Cardiac fibroblast (primary cell): ENCODE measurements around the gene CACNA2D3.

ENCODE experiments used
- DNase-seq, 2 donors: peaks; one replicate each; pipeline versions ENCODE4 v3.0.0 to v3.0.0-alpha.2; 2010; ENCODE audit warnings: low read depth in 2 of 2
- H3K4me3 ChIP-seq, 2 donors: replicated peaks in 1 of 2; 1 replicate in 1 of 2; 2 replicates in 1 of 2; pipeline ENCODE4 v1.5.1; 2011; ENCODE audit warnings: low read depth in 2 of 2, low read length in 2 of 2, mild to moderate bottlenecking in 2 of 2, moderate library complexity in 1 of 2
- CTCF ChIP-seq: IDR thresholded peaks from one replicate; pipeline ENCODE4 v1.5.1; 2011; ENCODE audit warnings: low read depth, mild to moderate bottlenecking, low read length, inconsistent platforms

Gene CACNA2D3

GRCh38 chr3:54153477-54153876 lies 31.1 kb downstream of the CACNA2D3 start:
- TF ChIP-seq CTCF = no peak
- DNase-seq = no peak
- no peak overlapping the region for H3K4me3 ChIP-seq

GRCh38 chr3:54157860-54158259 lies 35.5 kb downstream of the CACNA2D3 start:
- TF ChIP-seq CTCF = no peak
- H3K4me3 ChIP-seq = no peak overlapping the region
- no peak for DNase-seq

GRCh38 chr3:54159917-54160316 lies 37.6 kb downstream of the CACNA2D3 start:
- peak in 1 of 2 donors; percentile 35 for DNase-seq
- H3K4me3 ChIP-seq = no peak overlapping the region
- TF ChIP-seq CTCF = no peak

GRCh38 chr3:54163441-54163840 lies 41.1 kb downstream of the CACNA2D3 start:
- DNase-seq = no peak
- TF ChIP-seq CTCF = no peak
- H3K4me3 ChIP-seq = no peak overlapping the region

GRCh38 chr3:54164192-54164975 lies 42.0 kb downstream of the CACNA2D3 start:
- no peak overlapping the region for H3K4me3 ChIP-seq
- TF ChIP-seq CTCF = no peak
- no peak for DNase-seq

GRCh38 chr3:54165865-54166264 lies 43.5 kb downstream of the CACNA2D3 start:
- TF ChIP-seq CTCF = no peak
- DNase-seq = no peak
- no peak overlapping the region for H3K4me3 ChIP-seq

- no peak overlapping the region for H3K4me3 ChIP-seq
- no peak for TF ChIP-seq CTCF
- no peak for DNase-seq
These were observed 45.6 kb downstream of the CACNA2D3 start for GRCh38 chr3:54167999-54168398.
